Stimulated activated CD4-positive, alpha-beta T cell treated with anti-CD3 and anti-CD28 coated beads, Interleukin-4, amount 100 ng/mL, for 48 hours (primary cell): Measurements from ENCODE around the gene IFITM2.
"Not testable (repeated sequence)": the region's sequence is repeated elsewhere in the genome, so short reads cannot be mapped to it uniquely, and the experiment has no call there.

ENCODE experiments used
- DNase-seq, 2 donors: peaks; one replicate each; pipeline ENCODE4 v3.0.0-alpha.2; 2020; ENCODE audit warnings: low read depth in 2 of 2

The IFITM2 gene

DNA sequence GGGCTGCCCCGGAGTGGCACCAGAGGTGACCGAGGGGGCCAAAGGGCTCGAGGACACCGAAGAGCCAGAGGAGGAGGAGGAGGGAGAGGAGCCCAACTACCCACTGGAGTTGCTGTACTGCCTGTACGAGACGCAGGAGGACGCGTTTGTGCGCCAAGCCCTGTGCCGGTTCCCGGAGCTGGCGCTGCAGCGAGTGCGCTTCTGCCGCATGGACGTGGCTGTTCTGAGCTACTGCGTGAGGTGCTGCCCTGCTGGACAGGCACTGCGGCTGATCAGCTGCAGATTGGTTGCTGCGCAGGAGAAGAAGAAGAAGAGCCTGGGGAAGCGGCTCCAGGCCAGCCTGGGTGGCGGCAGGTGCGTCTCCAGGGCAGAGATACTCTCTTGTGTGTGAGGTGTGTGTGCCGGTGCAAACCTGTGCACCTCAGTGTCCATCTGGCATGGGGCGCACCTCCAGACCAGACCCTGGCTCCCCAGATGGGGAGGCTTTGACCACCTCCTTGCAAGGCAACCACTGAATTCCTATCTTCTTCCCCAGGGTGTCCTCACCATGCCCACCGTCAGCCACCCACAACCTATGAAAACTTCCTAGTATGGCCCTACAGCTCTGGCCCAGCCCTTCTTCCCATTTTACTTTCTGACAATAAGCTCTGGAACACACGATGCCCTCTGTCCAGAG, 26.0 kb upstream of the IFITM2 start:
- DNase-seq = no peak

DNA sequence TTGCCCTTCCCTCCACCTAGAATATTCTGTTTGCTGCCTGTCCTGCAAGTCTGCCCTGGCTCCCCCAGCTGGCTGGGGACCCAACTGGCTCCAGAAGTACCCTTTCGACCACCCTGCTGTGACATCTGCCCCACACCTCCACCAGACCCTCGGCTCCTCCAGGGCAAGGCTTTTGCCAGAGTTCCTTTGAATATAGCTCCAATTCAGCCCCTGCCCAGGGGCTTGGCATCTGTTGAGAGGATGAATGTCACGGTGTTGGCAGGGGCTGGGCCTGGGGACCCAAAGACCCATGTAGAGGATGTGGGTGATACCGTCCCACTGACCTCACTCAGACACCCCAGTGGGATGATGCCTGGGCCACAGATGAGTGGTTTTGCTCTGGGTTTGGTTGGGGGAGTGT, 25.4 kb upstream of the IFITM2 start:
- DNase-seq = no peak

DNA sequence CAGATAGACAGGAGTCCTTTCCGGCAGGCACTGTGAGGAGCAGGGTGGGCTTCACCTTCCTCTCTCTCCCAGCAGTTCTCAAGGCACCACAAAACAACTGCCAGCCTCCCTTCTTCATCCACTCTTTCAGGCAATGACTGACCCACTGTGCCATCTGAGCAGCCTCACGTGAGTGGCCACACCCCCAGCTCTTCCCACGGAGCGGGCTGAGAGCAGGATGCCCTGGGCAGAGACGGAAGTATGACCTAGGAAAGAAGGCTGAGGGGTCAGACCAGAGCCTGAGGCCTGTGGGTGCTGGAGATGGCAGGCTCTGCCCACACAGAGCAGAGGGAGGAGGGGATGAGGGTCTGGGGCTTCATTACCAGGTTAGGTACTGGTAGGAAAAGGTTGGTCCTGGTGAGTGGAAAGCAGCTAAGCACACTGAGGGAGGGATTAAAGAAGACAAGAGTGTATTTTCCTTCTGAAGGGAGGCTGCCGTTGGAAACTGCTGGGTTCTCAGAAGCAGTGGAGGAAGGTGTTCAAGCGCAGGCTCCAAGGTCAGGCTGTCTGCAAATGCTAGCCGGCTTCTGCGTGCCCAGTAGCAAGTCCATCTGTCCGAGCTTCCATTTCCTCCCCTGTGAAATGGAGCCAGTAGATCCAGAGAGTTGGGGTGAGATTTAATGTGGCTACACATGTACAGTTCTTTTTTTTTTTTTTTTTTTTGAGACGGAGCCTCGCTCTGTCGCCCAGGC, 24.8 kb upstream of the IFITM2 start:
- DNase-seq = no peak

DNA sequence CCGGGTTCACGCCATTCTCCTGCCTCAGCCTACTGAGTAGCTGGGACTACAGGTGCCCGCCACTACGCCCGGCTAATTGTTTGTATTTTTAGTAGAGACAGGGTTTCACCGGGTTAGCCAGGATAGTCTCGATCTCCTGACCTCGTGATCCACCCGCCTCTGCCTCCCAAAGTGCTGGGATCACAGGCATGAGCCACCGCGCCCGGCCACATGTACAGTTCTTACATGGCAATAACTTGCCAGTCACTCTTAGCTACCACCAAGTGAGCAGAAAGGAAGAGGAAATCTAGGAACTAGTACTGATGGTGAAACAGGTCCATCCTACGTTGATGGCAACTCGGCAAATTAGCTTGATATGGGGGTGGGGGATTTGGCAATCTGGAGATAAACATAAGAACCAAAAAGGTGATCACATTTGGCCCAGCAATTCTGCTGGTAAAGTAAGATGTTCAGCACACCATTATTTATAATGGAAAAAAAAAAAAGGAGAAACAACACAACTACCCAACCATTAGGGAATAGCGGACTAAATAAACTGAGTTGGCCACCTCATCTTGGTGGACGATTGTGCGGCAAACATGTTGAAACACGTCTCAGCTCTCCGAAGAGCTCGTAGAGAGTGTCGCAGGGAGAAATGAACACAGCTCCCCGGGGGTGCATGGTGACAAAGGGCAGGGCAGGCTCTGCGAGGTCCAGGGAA, 24.1 kb upstream of the IFITM2 start:
- no peak for DNase-seq

DNA sequence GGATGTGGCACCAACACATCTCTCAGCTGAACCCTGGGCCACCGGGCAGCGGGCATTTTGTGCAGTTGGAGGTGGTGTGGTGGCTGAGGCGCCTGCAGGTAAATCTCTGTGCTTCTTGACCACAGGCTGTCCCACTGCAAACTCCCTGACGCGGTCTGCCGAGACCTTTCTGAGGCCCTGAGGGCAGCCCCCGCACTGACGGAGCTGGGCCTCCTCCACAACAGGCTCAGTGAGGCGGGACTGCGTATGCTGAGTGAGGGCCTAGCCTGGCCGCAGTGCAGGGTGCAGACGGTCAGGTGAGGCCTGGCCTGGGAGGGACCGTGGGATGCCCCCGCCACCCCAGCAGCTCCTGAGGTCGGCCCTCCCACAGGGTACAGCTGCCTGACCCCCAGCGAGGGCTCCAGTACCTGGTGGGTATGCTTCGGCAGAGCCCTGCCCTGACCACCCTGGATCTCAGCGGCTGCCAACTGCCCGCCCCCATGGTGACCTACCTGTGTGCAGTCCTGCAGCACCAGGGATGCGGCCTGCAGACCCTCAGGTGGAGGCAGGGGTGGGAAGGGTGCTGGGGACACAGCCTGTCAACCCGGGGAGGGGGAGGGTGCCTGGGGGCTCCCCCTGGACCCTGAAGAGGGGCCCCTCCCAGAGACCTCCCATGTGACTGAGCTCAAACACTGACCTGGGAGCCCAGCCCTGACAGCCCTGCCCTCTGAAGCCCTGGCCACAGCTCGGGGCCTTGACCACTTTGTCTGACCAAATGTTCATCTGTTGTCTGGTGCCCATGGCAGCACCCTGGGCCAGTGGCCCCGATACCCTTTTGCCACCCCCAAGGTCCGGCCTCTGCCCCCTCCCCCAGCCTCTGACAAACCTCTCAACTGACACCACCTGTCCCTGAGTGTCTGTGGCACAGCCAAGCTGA, 23.3 kb upstream of the IFITM2 start:
- DNase-seq = no peak

DNA sequence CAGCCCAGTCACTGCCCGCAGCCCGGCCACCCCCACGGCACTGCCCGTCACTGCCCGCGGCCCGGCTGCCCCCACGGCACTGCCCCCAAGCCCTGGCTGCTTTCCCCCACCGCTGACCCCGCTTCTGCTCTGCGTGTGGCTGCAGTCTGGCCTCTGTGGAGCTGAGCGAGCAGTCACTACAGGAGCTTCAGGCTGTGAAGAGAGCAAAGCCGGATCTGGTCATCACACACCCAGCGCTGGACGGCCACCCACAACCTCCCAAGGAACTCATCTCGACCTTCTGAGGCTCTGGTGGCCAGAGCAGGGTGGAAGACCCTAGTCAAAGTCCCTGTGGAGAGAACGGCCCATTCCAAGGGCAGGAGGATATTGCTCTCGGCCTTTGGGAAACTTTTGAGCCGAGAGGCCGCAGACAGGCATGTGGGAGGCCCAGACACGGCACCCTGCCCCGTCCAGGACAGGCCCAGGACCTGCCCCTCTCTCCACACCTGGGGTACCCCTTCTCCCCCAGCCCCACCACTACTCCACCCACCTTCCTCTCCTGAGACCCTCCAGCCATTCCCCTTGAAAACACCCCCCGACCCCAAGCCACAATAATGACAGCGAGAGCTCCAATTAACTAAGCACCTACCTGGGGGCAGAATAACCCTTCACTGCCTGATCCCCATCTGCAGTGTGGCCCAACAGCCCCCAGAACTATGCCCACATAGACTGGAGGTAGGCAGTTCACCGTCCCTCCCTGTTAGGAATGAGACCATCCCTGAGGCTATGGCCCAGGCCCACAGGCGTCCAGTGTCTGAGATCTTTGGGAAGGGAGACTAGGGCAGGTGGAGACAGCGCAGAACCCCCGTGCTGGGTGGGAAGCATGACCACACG, 22.4 kb upstream of the IFITM2 start:
- no peak for DNase-seq

DNA sequence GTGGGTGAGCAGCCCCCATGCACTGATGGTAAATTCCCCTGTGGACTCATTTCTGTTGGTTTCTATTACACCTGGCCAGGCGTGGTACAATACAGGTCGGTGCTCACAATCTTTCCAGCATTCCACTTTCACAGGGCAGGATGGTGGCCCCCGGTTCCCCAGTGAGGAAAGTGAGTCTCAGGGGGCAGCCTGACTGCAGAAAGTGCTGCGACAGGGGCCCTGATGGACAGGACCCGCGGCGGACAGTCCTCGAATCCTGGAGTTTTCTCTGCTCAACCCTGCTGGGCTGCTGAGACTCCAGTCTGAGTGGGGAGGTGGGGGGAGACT, 21.8 kb upstream of the IFITM2 start:
- DNase-seq = no peak

DNA sequence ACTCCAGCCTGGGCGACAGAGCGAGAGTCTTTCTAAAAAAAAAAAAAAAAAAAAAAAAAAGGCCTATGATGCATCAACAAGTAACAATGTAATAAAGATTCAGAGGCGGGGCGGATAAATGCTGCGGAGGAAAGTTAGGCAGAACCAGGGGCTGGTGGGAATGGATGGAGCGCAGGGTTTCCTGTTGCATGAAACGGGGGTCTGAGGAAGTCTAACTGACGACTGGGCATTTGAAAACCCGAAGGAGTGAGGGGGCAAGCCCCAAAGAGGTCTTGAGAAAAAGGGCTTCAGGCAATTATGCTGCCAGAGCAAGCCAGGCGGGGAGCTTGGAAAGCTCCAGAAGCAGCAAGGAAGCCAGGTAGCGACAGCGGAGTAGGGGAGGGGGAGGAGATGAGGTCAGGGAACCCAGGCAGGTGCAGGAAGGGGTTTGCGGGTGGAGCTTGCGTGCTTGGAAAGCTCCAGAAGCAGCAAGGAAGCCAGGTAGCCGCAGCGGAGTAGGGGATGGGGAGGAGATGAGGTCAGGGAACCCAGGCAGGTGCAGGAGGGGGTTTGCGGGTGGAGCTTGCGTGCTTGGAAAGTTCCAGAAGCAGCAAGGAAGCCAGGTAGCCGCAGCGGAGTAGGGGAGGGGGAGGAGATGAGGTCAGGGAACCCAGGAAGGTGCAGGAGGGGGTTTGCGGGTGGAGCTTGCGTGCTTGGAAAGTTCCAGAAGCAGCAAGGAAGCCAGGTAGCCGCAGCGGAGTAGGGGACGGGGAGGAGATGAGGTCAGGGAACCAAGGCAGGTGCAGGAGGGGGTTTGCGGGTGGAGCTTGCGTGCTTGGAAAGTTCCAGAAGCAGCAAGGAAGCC, 20.4 kb upstream of the IFITM2 start:
- DNase-seq = not testable (repeated sequence)

DNA sequence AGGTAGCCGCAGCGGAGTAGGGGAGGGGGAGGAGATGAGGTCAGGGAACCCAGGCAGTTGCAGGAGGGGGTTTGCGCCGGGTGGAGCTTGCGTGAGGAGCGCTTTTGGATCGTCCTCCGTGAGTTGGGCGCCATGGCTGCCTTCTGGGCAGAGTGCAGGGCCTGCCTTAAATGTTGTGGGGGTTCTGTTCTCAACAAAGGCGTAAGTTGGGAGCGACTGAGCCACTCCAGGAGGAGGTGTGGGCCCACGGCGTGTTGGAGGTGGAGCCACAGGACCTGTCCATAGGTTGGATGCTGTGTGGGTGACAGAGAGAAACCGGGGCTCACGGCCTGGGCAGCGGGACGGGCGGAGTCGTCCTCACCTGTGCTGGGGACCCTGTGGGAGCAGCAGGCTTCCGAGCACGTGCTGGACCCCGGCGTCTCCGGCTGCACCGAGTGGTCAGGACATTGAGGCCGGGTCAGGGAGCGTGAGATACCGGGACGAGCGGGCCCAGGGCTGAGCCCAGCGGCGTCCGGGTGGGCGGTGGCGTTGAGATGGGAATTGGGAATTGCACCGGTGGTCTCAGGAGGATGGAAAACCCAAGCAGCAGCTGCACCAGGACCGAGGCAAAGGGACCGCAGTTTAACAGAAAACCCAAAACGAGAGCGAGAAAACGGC, 19.7 kb upstream of the IFITM2 start:
- no peak for DNase-seq

DNA sequence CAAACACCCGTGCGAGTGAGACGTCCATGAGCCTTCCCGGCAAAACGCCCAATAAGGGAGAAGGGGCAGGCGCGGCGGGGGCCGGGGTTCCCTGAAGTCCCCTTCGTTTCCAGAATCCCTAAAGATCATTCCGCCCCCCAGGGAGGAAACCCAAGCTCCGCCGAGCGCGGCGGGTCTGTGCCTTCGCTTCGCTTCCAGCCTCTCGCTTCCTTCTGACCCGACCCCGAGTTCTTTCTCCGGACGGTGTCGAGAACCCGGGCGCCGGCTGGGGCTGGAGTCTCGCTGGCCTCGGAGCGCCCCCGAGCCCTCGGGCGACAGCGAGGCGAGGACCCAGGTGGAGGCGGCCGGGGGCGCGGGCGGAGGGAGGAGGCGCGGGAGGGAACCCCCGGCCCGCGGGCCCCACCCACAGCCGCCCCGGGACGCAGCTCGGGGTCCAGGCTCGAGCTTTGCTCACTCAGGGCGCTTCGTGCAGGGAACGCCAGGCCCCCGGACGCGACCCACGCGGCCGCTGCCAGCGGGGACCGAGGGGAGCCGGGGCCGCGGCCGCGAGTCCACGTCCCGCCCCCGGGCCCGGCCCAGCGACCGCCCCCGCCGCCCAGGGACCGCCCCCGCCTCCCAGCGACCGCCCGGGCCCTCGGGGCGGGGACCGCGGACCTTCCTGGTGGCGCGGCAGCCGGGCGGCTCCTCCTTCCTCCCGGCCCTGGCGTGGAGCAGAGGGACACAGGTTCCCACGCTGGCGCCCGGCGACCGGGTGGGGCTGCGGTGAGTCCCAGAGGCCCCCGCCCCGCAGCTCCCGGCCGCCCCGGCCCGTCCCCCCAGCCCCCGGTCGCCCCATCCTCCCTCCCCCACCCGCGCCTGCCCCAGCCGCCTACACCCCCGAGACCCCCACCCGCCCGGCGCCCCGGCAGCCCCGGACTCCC, 18.9 kb upstream of the IFITM2 start, which contains the start of gene PGGHG:
Gene PGGHG, plus strand, starts transcription at position 649 of the 920 bp plus-strand sequence. CDS start 691 bp downstream, outside the sequence.
- DNase-seq = no peak

DNA sequence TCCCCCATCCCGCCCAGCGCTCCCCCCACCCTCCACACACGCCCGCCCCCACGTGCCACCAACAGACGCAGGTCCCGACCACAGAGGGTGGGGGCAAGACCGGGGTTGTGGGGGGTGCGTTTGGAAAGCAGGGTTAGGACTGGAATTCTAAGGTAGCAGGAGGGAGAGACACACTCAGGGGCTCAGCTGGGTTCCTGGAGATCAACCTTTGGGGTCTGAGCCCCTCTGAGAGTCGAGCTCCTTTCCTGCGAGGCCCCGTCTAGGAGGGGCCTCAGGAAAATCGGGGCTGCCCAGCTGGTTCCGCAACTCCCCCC, 18.3 kb upstream of the IFITM2 start:
- DNase-seq = no peak

DNA sequence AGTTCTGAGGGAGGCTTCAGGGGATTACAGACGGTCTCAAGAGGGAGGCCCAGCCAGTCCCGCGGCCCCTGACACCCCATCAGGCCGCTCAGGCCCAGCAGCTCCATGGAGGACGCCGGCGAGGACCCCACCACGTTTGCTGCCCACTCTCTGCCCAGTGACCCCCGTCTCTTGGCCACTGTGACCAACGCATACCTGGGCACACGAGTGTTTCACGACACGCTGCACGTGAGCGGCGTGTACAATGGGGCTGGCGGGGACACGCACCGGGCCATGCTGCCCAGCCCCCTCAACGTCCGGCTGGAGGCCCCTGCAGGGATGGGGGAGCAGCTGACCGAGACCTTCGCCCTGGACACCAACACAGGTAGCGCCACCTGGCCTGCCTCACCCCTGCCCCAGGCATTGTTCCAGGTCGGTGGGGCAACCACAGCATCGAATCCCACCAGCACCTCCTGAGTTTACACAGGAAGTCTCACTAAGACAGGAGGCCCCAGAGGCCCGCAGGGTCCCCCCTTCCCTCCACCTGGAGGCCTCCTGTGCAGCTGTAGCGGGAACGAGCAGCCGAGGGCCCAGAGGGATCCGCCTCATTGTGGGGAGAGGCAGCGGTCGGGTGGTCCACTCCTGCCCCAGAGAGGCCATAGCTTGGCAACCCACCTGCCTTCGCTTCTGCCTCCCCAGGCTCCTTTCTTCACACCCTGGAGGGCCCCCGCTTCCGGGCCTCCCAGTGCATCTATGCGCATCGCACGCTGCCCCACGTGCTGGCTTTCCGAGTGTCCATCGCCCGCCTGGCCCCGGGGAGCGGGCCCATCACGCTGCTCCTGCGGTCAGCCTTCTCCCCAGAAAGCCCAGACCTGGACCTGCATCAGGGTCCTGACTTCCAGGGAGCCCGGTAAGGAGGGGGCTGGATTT, 17.6 kb upstream of the IFITM2 start:
- DNase-seq = no peak

DNA sequence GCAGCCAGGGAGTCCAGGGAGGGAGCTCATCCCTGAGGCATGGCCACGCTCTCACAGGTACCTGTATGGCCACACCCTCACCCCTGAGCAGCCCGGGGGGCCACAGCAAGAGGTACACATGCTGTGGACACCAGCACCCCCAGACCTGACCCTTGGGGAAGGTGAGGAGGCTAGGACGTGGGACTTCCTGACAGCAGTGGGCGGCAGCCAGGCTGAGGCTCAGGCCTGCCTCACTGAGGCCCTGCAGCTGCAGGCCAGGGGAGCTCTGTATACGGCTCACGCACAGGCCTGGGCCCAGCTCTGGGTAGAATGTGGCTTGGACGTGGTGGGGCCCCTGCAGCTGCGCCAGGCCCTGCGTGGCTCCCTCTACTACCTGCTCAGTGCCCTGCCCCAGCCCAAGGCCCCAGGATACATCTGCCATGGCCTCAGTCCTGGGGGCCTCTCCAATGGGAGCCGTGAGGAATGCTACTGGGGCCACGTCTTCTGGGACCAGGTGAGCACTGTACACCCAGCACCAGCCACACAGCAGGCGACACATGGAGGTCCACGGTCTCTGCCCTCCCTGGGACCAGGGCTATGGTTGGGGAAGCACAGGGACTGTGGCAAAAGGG, 16.9 kb upstream of the IFITM2 start:
- no peak for DNase-seq

DNA sequence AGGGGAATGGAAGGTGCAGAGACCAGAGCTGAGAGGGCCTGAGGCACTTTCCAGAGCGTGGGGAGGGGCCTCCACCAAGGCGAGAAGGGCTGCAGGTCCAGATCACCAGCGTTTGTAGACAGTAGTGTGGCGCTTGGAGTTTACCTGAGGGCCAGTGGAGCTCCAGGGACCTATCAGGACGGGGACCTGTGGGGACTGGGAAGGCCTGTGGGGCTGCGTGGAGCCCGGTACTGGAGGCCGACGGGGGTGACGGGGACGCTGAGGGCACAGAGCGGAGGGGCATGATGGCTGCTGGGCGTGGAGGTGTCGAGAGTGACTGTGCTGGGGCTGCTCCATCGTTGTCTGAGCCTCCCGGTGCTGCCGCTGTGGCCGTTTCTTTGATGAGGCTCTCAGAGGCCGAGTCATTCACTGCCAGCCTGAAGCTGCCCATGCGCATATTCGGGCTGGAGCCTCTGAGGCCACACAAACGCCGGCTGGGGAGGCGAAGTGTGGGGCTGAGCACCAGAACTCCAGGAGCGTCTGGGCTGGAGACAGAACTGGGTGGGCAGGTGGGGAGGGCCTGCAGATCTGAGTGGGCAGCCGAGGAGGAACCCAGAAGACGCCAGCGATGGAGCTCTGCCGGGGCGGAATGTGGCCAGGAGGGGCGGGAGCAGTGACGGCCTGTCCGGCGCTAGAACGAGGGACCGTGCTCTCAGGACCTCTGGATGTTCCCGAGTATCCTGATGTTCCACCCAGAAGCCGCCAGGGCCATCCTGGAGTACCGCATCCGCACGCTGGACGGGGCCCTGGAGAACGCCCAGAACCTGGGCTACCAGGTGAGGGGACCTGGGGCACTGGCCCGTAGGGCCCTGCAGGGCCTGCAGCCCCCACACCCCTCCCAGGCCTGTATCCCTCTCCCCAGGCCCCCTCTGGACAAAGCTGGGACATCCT, 16.1 kb upstream of the IFITM2 start:
- no peak for DNase-seq

DNA sequence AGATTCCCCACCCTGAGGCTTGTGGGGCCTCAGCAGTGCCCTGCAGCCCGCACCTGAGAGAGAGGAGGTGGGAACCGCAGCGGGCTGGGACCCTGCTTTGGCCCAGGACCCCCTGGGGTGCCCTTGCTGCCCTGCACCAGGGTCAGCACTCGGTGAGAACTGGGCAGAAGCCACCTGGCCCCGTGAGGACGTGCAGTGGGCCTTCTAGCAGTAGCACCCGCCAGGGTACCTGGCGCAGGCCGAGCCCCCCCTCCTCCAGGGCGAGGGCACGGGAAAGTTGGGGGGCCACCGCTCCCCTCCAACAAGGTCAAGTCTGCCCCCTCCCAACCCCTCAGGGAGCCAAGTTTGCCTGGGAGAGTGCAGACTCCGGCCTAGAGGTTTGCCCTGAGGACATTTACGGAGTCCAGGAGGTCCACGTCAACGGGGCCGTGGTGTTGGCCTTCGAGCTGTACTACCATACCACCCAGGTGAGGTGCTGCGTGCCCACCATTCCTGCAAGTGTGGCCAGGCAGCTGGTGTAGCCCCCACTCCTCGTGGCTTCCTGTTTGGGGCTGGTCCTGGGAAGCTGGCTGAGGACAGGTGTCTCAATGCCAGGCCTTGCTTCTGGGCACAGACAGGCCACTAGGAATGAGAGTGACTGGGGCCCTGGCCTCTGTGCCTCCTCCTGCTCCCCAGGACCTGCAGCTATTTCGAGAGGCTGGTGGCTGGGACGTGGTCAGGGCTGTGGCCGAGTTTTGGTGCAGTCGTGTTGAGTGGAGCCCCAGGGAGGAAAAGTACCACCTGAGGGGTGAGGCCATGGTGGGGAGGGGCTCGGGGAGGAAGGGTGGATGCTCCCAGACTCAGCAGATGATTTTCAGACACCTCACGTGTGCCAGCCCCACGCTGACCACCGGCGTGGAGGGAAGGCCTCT, 15.2 kb upstream of the IFITM2 start:
- no peak for DNase-seq
